Measurements from ENCODE around the gene EEFSEC.

- no peak for TF ChIP-seq CTCF (IDR thresholded peaks at IDR 0.05)
- TF ChIP-seq POLR2A (IDR thresholded peaks at IDR 0.05), result no peak
Measured at GRCh38 chr3:128270559-128271492, 117.5 kb downstream of the EEFSEC start.
